Astrocyte of the cerebellum (primary cell): ENCODE measurements around the gene GLRX5.

ENCODE experiments used
- DNase-seq: peaks from one replicate; pipeline ENCODE4 v3.0.0-alpha.2; 2011; ENCODE audit warnings: low read depth
- H3K4me3 ChIP-seq: 2 replicates; pipeline ENCODE4 v1.5.1; 2011; ENCODE audit warnings: mild to moderate bottlenecking, low read depth, low read length, moderate library complexity
- CTCF ChIP-seq: IDR thresholded peaks from 2 replicates; pipeline ENCODE4 v1.5.1; 2012; ENCODE audit warnings: low read length, low read depth, moderate library complexity, mild to moderate bottlenecking; ENCODE audit errors: missing control alignments
- in situ Hi-C: cut with HindIII; loops from 2 replicates; pipeline ENCODE4 v1.10.0; 2017; ENCODE audit warnings: low sequenced_read_pairs

The GLRX5 gene

GRCh38 chr14:95545515-95546168 is 10.8 kb downstream of the GLRX5 start:
- DNase-seq = peak; percentile 75
- no peak overlapping the region for H3K4me3 ChIP-seq
- no peak for TF ChIP-seq CTCF
- in situ Hi-C loops = no loop called here

GRCh38 chr14:95547272-95547625 is 12.4 kb downstream of the GLRX5 start:
- DNase-seq = no peak
- TF ChIP-seq CTCF = no peak
- in situ Hi-C loops = no loop called here
- no peak overlapping the region for H3K4me3 ChIP-seq

DNA sequence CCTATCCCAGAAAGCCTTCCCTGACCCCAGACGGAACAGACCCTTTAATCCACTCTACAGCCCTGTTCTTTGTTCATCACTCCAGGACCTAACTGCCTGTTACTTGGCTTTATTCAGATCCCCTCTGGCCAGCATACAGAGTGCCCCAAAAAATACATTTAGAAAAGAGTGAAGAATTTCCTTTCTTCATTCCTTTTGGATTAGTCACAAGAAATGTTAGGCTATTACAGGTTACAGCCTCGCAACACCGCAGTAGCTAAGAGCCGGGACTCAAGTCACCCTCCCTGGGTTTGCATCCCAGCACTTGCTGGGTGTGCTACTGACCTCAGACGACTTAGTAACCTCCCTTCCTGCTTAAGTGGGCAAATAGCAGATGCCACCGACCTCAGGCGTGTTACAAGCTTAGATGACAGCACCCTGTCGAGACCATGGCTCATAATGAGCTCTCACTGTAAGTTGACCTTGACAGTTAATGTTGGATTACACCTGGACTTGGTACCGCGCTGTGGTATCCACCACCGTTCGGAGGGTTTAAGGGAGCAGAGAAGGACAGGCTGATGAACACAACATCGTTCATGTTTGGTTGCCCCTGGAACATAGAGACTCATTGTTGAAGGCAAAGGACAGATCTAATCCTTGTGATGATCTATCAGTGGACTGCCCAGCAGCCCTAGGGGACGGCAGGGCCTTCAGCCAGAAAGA is 12.9 kb downstream of the GLRX5 start:
- no peak overlapping the region for H3K4me3 ChIP-seq
- TF ChIP-seq CTCF = no peak
- no peak for DNase-seq
- in situ Hi-C loops = no loop called here

GRCh38 chr14:95548328-95548929 is 13.6 kb downstream of the GLRX5 start:
- no peak for DNase-seq
- in situ Hi-C loops = no loop called here
- H3K4me3 ChIP-seq = no peak overlapping the region
- TF ChIP-seq CTCF = no peak

- TF ChIP-seq CTCF = no peak
- no peak for DNase-seq
- in situ Hi-C loops = loop anchor here (25.0 kb wide), 1 partner anchor 437 kb away; no protein-coding TSS in a partner anchor
- H3K4me3 ChIP-seq = no peak overlapping the region
Measured at GRCh38 chr14:95549656-95550585, 15.1 kb downstream of the GLRX5 start.

DNA sequence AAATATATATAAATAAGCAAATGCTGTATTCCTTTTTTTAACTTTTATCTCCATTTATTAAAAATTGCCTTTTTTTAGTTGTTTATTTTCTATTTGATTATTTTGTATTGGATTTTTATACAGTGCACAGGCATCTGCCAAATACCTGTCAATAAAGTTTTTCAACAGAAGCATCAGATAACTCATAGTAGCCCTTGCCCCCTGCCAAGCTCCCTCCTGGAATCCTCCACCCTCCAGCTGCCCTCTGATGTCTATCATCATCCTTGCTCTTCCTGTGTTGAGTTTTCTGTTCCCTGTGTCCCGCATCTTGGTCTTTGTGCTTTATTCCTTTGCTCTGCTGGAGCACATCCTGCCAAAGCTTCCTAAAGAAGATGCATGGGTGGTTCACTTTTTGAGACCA is 16.6 kb downstream of the GLRX5 start:
- in situ Hi-C loops = loop anchor here (25.0 kb wide), 1 partner anchor 436 kb away; no protein-coding TSS in a partner anchor
- no peak for TF ChIP-seq CTCF
- no peak for DNase-seq
- H3K4me3 ChIP-seq = no peak overlapping the region
